ENCODE results near the gene PDGFB. TPM values are rescaled to one million over a fixed set of nuclear protein-coding genes. Genes with fewer than 3 reads are reported as not detected.
A peak's percentile ranks its signal among the peaks of the same experiment; 100 is the strongest.

Gene PDGFB
- total and polyA plus RNA-seq, 2 donors (not counting 1 experiment from before 2014, with no cell fraction given), result 0.04 TPM; not detected in 1

GRCh38 chr22:39254122-39254521 is 9.3 kb upstream of the PDGFB start:
- peaks cover 10 to 14% of the 10 kb centered on the region in 2 donors for H3K4me1 ChIP-seq (ENCODE audit: control insufficient read depth in 2 of 2, insufficient read depth in 2 of 2, low read length in 2 of 2)
- Mint-ChIP-seq H3K27me3 (peaks cover 53% of the 10 kb centered on the region), H3K4me1 (peaks cover 11% of the 10 kb centered on the region), H3K9me3 (ENCODE audit: insufficient read depth) (no peaks in the 10 kb centered on the region), H3K4me3 (no peak overlapping the region), H3K27ac (no peak overlapping the region)
- H3K27ac ChIP-seq (ENCODE audit: low read length in 2 of 2), result no peak overlapping the region
- no peak overlapping the region for H3K4me2 ChIP-seq (replicated peaks; ENCODE audit: low read depth, low read length, poor library complexity, severe bottlenecking)
- H3K27me3 ChIP-seq (replicated peaks in 1 of 4; ENCODE audit: control extremely low read depth in 1 of 4, control insufficient read depth in 3 of 4, insufficient read depth in 4 of 4, low read length in 3 of 4), result peaks cover 0 to 66% (median 29%) of the 10 kb centered on the region in 4 experiments
- H3K79me2 ChIP-seq (ENCODE audit: control insufficient read depth, insufficient read depth, low read length), result no peaks in the 10 kb centered on the region
- 86% methylated on average over 13 of the region's 14 CpGs for WGBS (ENCODE audit: insufficient coverage)
- intact Hi-C loops (cut with micrococcal nuclease), result loop anchor here (5.0 kb wide), 1 partner anchor 82 kb away; no protein-coding TSS in a partner anchor
- TF ChIP-seq EZH2 (IDR thresholded peaks at IDR 0.05; ENCODE audit: borderline replicate concordance, insufficient read depth, low read depth, low read length, poor library complexity, severe bottlenecking) (no peak), CTCF (IDR thresholded peaks at IDR 0.05) (no peak)
- H3K9me3 ChIP-seq (ENCODE audit: control extremely low read depth in 1 of 3, control insufficient read depth in 2 of 3, insufficient read depth in 1 of 3, low read length in 2 of 3), result peaks cover 0 to 13% (median 0%) of the 10 kb centered on the region in 3 donors
- no peak overlapping the region for H3K4me3 ChIP-seq (ENCODE audit: control extremely low read depth in 1 of 5, extremely low read depth in 1 of 5, insufficient read depth in 1 of 5, low read depth in 2 of 5, low read length in 4 of 5)
- ATAC-seq (ENCODE audit: low read depth) (no peak), DNase-seq (no peak)
- no peaks in the 10 kb centered on the region for H3K36me3 ChIP-seq (replicated peaks in 1 of 2; ENCODE audit: control extremely low read depth in 1 of 2, control insufficient read depth in 1 of 2, extremely low read depth in 1 of 2, insufficient read depth in 2 of 2, low read length in 1 of 2)
- H4K20me1 ChIP-seq (ENCODE audit: control insufficient read depth, insufficient read depth, low read length, poor library complexity, severe bottlenecking), result no peaks in the 10 kb centered on the region
- ChIA-PET CTCF (no interaction called here), POLR2A (no interaction called here)
- H3K9ac ChIP-seq (ENCODE audit: low read length), result no peak overlapping the region
- H2AFZ ChIP-seq (ENCODE audit: insufficient read depth, low read depth, low read length, poor library complexity, severe bottlenecking), result no peak overlapping the region

GRCh38 chr22:39253435-39254070 is 8.8 kb upstream of the PDGFB start:
- no peak overlapping the region for H3K27ac Mint-ChIP-seq
- Histone ChIP-seq H3K4me2 (replicated peaks; ENCODE audit: low read depth, low read length, poor library complexity, severe bottlenecking) (no peak overlapping the region), H3K36me3 (replicated peaks in 1 of 2; ENCODE audit: control extremely low read depth in 1 of 2, control insufficient read depth in 1 of 2, extremely low read depth in 1 of 2, insufficient read depth in 2 of 2, low read length in 1 of 2) (no peaks in the 10 kb centered on the region), H3K4me3 (ENCODE audit: control extremely low read depth in 1 of 5, extremely low read depth in 1 of 5, insufficient read depth in 1 of 5, low read depth in 2 of 5, low read length in 4 of 5) (no peak overlapping the region), H3K27ac (ENCODE audit: low read length in 2 of 2) (no peak overlapping the region), H3K4me1 (ENCODE audit: control insufficient read depth in 2 of 2, insufficient read depth in 2 of 2, low read length in 2 of 2) (peaks cover 10 to 14% of the 10 kb centered on the region in 2 donors), H2AFZ (ENCODE audit: insufficient read depth, low read depth, low read length, poor library complexity, severe bottlenecking) (no peak overlapping the region), H4K20me1 (ENCODE audit: control insufficient read depth, insufficient read depth, low read length, poor library complexity, severe bottlenecking) (no peaks in the 10 kb centered on the region), H3K9me3 (ENCODE audit: control extremely low read depth in 1 of 3, control insufficient read depth in 2 of 3, insufficient read depth in 1 of 3, low read length in 2 of 3) (peaks cover 0 to 13% (median 0%) of the 10 kb centered on the region in 3 donors), H3K27me3 (replicated peaks in 1 of 4; ENCODE audit: control extremely low read depth in 1 of 4, control insufficient read depth in 3 of 4, insufficient read depth in 4 of 4, low read length in 3 of 4) (peaks cover 0 to 71% (median 31%) of the 10 kb centered on the region in 4 experiments), H3K79me2 (ENCODE audit: control insufficient read depth, insufficient read depth, low read length) (no peaks in the 10 kb centered on the region), H3K9ac (ENCODE audit: low read length) (no peak overlapping the region)
- POLR2A ChIA-PET, result no interaction called here
- intact Hi-C loops (cut with micrococcal nuclease), result loop anchor here (5.0 kb wide), 1 partner anchor 81 kb away; no protein-coding TSS in a partner anchor
- TF ChIP-seq EZH2 (IDR thresholded peaks at IDR 0.05; ENCODE audit: borderline replicate concordance, insufficient read depth, low read depth, low read length, poor library complexity, severe bottlenecking) (no peak), CTCF (IDR thresholded peaks at IDR 0.05) (no peak)
- CTCF ChIA-PET, result no interaction called here
- no peak overlapping the region for H3K4me3 Mint-ChIP-seq
- no peak for DNase-seq
- H3K27me3 Mint-ChIP-seq, result peaks cover 56% of the 10 kb centered on the region
- WGBS (ENCODE audit: insufficient coverage), result 8% methylated on average over 14 of the region's 19 CpGs
- peak; percentile 17 for ATAC-seq (ENCODE audit: low read depth)
- H3K9me3 Mint-ChIP-seq (ENCODE audit: insufficient read depth), result no peaks in the 10 kb centered on the region
- peaks cover 11% of the 10 kb centered on the region for H3K4me1 Mint-ChIP-seq

Data from B cell (primary cell).